VCaP (cell line): ENCODE data around the gene SPP1.
A peak's percentile ranks its signal among the peaks of the same experiment; 100 is the strongest.

ENCODE experiments used
- H3K27ac ChIP-seq: fragments of 450-650 bp; 2 replicates; pipeline ENCODE4 v1.5.1; 2017
- TF ChIP-seq, protein P1 (sequence below): fragments of 450-650 bp; conservative IDR thresholded peaks from 2 replicates; pipeline ENCODE4 v1.5.1; 2017; ENCODE audit warnings: mild to moderate bottlenecking, moderate library complexity

SPP1 gene

DNA sequence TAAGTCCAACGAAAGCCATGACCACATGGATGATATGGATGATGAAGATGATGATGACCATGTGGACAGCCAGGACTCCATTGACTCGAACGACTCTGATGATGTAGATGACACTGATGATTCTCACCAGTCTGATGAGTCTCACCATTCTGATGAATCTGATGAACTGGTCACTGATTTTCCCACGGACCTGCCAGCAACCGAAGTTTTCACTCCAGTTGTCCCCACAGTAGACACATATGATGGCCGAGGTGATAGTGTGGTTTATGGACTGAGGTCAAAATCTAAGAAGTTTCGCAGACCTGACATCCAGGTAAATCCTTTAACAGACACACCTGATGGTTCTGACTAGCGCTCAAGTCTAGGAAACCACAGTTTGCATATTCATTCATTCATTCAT, 6.0 kb downstream of the SPP1 start:
- H3K27ac ChIP-seq, result no peak overlapping the region
- TF ChIP-seq, protein P1, sequence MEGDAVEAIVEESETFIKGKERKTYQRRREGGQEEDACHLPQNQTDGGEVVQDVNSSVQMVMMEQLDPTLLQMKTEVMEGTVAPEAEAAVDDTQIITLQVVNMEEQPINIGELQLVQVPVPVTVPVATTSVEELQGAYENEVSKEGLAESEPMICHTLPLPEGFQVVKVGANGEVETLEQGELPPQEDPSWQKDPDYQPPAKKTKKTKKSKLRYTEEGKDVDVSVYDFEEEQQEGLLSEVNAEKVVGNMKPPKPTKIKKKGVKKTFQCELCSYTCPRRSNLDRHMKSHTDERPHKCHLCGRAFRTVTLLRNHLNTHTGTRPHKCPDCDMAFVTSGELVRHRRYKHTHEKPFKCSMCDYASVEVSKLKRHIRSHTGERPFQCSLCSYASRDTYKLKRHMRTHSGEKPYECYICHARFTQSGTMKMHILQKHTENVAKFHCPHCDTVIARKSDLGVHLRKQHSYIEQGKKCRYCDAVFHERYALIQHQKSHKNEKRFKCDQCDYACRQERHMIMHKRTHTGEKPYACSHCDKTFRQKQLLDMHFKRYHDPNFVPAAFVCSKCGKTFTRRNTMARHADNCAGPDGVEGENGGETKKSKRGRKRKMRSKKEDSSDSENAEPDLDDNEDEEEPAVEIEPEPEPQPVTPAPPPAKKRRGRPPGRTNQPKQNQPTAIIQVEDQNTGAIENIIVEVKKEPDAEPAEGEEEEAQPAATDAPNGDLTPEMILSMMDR, result no peak

DNA sequence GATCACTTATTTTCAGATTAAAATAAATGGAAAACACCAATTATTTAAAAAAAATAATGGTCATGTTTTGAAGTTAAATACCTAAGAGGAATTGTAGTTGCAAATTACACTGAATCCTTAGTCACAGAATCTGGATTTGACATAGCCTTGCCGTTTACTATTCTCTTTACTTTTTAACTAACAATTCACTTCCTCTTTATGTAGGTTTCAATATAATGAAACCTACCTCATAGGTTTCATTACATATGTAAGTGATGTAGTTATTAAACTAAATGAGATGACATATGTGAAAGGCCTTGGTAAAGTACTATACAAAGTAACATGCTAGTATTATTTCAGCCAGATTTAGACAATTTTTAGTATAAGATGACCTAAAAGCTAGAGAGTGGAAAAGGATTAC, 6.5 kb downstream of the SPP1 start:
- TF ChIP-seq, protein P1, result no peak
- H3K27ac ChIP-seq, result no peak overlapping the region

DNA sequence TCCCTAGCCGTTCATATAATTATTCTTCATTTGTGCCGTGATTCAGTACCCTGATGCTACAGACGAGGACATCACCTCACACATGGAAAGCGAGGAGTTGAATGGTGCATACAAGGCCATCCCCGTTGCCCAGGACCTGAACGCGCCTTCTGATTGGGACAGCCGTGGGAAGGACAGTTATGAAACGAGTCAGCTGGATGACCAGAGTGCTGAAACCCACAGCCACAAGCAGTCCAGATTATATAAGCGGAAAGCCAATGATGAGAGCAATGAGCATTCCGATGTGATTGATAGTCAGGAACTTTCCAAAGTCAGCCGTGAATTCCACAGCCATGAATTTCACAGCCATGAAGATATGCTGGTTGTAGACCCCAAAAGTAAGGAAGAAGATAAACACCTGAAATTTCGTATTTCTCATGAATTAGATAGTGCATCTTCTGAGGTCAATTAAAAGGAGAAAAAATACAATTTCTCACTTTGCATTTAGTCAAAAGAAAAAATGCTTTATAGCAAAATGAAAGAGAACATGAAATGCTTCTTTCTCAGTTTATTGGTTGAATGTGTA, 7.0 kb downstream of the SPP1 start:
- TF ChIP-seq, protein P1, result no peak
- no peak overlapping the region for H3K27ac ChIP-seq

DNA sequence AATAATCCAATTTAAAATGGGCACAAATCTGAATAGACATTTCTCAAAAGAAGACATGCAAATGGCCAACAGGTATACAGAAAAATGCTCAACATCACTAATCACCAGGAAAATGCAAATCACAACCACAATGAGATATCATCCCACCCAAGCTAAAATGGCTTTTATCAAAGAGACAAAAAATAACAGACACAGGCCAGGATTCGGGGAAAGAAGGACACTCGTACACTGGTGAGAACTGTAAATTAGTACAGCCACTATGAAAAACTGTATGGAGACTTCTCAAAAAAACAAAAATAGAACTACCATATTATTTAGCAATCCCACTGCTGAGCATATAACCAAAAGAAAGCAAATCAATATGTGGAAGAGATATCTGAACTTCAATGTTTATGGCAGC, 8.5 kb downstream of the SPP1 start:
- TF ChIP-seq, protein P1, result no peak
- H3K27ac ChIP-seq, result no peak overlapping the region

DNA sequence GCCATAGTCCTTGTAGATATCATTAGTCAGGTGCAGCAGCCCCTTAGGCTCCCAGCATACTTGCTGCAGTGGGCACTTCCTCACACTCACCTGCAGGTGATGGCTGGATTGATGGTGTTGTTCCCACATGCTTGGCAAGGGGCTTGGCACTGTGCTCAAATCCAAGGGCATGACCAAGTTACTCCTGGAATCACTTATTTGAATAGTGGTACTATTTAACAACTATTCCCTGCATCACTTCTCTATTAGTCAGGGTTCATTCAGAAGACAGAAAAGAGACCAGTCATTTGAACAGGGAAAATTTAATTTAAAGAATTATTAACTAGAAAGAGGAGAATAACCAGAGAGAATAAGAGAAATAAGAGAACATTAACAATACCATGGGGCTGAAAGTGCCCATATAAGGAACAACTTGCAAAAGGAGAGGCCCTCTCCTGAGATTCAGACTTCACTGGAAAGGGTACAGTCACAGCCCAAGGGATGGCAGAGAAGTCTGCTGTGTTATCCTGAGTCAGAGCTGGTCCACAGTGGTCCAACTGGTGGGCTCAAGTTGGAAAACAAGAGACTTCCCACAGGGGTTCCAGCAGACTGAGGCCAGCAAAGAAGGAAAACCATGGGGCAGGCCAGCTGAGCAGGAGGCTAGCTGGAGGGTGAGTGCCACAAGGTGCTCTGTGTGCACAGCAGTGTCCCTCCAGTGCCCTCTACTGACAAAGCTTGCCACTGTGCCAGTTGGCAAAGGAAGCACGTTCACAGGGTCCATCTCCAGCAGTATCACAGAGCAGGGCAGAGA, 9.8 kb downstream of the SPP1 start:
- TF ChIP-seq, protein P1, result peak; percentile 96
- no peak overlapping the region for H3K27ac ChIP-seq

DNA sequence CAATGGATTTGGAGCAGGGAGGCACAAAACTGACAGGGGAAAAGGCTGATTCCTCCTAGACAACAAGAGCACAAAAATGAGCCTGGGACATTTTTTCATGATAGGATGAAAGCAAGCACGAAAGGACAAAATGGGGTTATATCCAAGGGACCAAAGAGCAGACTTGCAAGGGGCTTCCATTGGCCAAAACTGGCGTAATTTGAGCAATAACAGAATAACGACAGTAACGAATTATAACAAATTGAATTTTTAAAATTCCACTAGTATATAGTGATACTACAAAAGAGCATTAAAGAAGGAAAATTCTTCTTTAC, 10.3 kb downstream of the SPP1 start:
- TF ChIP-seq, protein P1, result no peak; the same call in none of the 2 replicates
- H3K27ac ChIP-seq, result no peak overlapping the region

DNA sequence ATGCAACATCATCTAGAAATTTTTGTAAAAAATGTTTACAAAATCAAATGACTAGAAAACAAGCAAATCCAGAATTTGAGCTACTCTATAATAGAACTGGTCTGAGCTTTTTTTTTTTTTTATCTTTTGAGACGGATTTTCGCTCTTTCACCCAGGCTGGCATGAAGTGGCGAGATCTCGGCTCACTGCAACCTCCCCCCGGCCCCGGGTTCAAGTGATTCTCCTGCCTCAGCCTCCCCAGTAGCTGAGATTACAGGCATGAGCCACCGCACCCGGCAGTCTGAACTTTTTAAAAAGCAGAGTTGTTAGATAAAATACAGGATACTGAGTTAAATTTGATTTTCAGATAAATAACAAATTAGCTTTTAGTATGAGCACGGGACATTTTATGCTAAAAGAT, 11.0 kb downstream of the SPP1 start:
- TF ChIP-seq, protein P1, result no peak
- H3K27ac ChIP-seq, result no peak overlapping the region
